IMR-90 (cell line): ENCODE data around the gene CSNK2A2.

Source experiments
- BHLHE40 ChIP-seq: fragments of 150-350 bp; IDR thresholded peaks from 2 replicates; pipeline ENCODE4 v1.6.1; 2016; ENCODE audit warnings: mild to moderate bottlenecking, low read depth, low read length
- CEBPB ChIP-seq: IDR thresholded peaks from 2 replicates; pipeline ENCODE4 v1.6.1; 2012; ENCODE audit warnings: low read depth, low read length, improper control_type of control experiment
- CHD1 ChIP-seq: IDR thresholded peaks from 2 replicates; pipeline ENCODE4 v1.6.1; 2012; ENCODE audit warnings: low read depth, low read length, improper control_type of control experiment
- FOS ChIP-seq: fragments of 150-350 bp; IDR thresholded peaks from 2 replicates; pipeline ENCODE4 v1.6.1; 2016; ENCODE audit warnings: low read depth, low read length
- MAFK ChIP-seq: IDR thresholded peaks from 2 replicates; pipeline ENCODE4 v1.6.1; 2012; ENCODE audit warnings: low read depth, low read length, improper control_type of control experiment
- MAZ ChIP-seq: IDR thresholded peaks from 2 replicates; pipeline ENCODE4 v1.6.1; 2012; ENCODE audit warnings: low read depth, mild to moderate bottlenecking, low read length, improper control_type of control experiment, moderate library complexity, borderline replicate concordance
- MXI1 ChIP-seq: IDR thresholded peaks from 2 replicates; pipeline ENCODE4 v1.6.1; 2012; ENCODE audit warnings: low read depth, mild to moderate bottlenecking, low read length, moderate library complexity, borderline replicate concordance
- POLR2A ChIP-seq: IDR thresholded peaks from 2 replicates; pipeline ENCODE4 v1.6.1; 2012; ENCODE audit warnings: mild to moderate bottlenecking, low read depth, low read length
- RAD21 ChIP-seq: IDR thresholded peaks from 2 replicates; pipeline ENCODE4 v1.6.1; 2012; ENCODE audit warnings: low read length, improper control_type of control experiment
- RFX5 ChIP-seq: IDR thresholded peaks from 2 replicates; pipeline ENCODE4 v1.8.0; 2012; ENCODE audit warnings: low read depth, mild to moderate bottlenecking, low read length, moderate library complexity
- SMC3 ChIP-seq: fragments of 150-350 bp; IDR thresholded peaks from 2 replicates; pipeline ENCODE4 v1.6.1; 2016; ENCODE audit warnings: low read depth, mild to moderate bottlenecking, antibody characterized with exemption, low read length, moderate library complexity
- TF ChIP-seq, protein P1 (sequence below): conservative IDR thresholded peaks from 2 replicates; pipeline ENCODE4 v1.5.1; 2012; ENCODE audit warnings: mild to moderate bottlenecking, low read depth, low read length, improper control_type of control experiment
- TF ChIP-seq, protein P2 (sequence below): fragments of 150-350 bp; IDR thresholded peaks from 2 replicates; pipeline ENCODE4 v1.6.1; 2017; ENCODE audit warnings: mild to moderate bottlenecking, antibody characterized with exemption, low read length, low read depth
- TF ChIP-seq, protein P3 (sequence below): fragments of 150-350 bp; IDR thresholded peaks from 2 replicates; pipeline ENCODE4 v1.6.1; 2016; ENCODE audit warnings: low read depth, mild to moderate bottlenecking, low read length, moderate library complexity, borderline replicate concordance

DNA sequence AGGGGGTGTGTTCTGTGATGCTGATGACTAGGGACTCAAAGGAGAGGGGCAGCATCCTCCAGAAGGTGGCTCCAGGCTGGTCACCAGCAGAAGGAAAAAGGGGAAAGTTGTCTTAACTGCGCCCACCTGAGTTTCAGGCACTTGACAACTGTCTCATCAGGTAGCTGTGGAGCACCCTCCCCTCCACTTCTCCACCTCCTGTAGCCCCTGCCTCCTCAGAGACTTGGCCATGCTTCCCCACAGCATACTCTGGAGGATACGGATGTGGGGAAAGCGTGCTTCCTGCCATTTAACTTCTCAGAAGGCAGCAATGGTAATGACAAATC lies 86.6 kb downstream of the CSNK2A2 start:
- TF ChIP-seq, protein P1, sequence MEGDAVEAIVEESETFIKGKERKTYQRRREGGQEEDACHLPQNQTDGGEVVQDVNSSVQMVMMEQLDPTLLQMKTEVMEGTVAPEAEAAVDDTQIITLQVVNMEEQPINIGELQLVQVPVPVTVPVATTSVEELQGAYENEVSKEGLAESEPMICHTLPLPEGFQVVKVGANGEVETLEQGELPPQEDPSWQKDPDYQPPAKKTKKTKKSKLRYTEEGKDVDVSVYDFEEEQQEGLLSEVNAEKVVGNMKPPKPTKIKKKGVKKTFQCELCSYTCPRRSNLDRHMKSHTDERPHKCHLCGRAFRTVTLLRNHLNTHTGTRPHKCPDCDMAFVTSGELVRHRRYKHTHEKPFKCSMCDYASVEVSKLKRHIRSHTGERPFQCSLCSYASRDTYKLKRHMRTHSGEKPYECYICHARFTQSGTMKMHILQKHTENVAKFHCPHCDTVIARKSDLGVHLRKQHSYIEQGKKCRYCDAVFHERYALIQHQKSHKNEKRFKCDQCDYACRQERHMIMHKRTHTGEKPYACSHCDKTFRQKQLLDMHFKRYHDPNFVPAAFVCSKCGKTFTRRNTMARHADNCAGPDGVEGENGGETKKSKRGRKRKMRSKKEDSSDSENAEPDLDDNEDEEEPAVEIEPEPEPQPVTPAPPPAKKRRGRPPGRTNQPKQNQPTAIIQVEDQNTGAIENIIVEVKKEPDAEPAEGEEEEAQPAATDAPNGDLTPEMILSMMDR = no peak
- TF ChIP-seq RAD21 (no peak), POLR2A (no peak), CEBPB (no peak), FOS (no peak), MAFK (no peak), MAZ (no peak), CHD1 (no peak), SMC3 (no peak), MXI1 (no peak), BHLHE40 (no peak), RFX5 (no peak)
- TF ChIP-seq, protein P2, sequence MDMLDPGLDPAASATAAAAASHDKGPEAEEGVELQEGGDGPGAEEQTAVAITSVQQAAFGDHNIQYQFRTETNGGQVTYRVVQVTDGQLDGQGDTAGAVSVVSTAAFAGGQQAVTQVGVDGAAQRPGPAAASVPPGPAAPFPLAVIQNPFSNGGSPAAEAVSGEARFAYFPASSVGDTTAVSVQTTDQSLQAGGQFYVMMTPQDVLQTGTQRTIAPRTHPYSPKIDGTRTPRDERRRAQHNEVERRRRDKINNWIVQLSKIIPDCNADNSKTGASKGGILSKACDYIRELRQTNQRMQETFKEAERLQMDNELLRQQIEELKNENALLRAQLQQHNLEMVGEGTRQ = no peak
- TF ChIP-seq, protein P3, sequence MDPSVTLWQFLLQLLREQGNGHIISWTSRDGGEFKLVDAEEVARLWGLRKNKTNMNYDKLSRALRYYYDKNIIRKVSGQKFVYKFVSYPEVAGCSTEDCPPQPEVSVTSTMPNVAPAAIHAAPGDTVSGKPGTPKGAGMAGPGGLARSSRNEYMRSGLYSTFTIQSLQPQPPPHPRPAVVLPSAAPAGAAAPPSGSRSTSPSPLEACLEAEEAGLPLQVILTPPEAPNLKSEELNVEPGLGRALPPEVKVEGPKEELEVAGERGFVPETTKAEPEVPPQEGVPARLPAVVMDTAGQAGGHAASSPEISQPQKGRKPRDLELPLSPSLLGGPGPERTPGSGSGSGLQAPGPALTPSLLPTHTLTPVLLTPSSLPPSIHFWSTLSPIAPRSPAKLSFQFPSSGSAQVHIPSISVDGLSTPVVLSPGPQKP = no peak
